ENCODE results near the gene PRKN.

PRKN gene

DNA sequence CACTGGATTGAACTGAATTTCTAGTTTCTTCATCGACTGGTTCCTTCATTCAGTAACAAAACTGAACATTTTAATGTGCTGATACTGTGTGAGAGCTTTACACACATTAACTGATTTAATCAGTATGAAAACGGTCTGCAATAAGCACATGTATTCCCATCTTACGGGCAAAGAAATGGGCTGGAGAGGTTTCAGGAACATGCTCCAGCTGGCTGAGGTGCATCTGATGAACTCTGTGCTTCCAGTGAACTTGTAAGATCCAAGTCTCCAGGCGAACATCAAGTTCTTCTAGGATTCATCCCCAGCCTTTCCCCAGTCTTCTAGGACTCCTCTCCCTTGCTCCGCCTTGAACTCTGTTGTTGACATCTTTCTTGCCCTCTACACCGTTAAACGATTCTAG is 1233.0 kb downstream of the PRKN start:
- DNase-seq (ENCODE audit: low read depth in 3 of 3): no peak

DNA sequence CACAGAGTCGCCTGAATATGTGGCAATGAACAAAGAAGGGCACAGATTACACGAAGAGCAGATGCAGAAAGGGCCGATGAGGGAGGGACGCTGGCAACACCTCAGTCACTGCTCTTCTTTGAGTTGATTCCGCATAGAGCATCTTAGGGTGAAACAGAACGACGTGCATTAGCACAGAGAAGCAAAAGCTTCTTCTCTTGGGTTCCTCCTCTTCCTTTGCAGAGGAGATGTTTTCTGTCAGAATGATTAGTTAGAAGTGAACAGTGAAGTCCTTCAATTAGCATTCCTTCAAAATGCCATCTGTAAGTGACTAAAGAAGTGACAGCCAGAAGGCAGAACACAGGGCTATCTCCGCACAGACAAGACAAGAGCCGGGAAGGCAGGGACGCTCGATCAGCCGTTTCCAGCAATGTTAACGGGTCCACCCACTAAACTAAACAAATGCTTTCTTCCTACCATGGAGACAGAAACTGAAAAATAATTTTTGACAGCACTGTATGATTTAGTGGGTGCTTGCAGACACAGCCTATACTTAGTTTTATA is 1233.9 kb downstream of the PRKN start:
- DNase-seq (ENCODE audit: low read depth in 3 of 3): no peak

DNA sequence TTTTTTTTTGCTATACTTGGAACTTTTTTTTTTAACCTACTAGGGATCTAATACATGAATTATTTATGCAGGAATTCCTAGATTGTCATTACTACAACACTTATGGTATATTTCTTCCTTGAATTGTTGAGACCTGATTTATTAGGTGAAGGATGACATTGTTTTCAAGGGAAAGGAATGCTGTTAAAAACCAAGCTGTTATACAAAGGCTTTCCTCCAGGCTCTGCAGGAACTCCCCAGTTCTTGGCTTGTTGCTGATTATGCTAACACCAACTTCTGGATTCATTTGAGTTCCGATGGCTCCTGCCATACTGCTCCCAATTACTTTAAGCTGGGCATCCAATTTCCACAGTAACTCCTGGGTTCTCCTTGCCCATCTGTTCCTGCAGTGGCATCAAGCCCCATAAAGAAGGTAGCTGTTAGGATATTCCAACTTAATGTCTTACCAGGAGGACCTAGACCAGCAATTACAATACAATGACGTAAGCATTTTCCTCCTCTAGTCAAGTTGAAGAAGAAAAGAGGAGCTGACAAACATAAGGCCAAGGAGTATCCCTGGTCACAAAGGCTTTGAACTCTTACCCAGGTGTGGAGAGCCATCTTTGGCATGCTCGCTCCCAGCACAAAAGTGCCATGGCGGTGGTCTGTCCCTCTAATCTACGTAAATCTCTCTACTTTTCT is 1237.8 kb downstream of the PRKN start:
- no peak for DNase-seq (ENCODE audit: low read depth in 3 of 3)

- DNase-seq (ENCODE audit: low read depth in 3 of 3): no peak
These were observed 1239.9 kb downstream of the PRKN start for GRCh38 chr6:161487694-161488093.

GRCh38 chr6:161487217-161487531 is 1240.4 kb downstream of the PRKN start:
- no peak for DNase-seq (ENCODE audit: low read depth in 3 of 3)

DNA sequence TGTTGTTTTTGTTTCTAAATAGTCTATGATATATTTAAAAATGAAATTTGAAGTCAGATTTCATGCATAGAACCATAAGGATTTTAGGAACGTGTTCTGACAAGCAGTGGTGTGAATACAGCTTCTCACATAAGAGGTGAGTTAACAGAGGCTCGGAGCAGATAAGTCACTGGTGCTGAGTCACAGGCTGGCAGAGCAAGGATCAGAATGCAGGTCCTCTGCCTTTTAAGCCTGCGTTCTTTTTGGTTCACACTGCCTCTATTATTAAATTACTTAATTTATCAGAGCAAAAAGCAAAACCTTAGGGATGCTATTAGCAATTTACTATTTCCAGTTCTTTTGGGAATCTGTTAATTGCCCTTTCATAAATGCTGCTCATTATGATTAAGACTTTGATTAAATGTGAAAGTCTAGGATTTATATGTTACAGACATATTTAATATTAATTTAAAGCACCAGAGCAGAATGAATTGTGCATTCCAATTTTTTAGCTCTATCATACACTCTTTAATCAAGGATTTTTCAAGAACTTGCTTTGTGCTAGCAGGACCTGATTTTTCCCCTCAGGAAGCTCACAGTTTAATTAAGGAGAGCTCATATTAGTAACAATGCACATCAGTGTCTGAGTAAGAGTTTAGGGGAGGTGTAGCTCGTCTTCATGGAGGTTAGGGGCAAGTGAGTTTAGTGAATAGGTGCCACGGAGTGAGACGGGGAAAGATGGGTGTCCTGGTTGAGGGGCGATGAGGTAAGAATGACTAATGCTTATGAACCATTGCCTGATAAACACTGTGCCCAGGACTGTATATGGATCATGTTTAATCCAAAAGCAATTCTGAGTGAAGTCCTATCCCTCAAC is 1241.0 kb downstream of the PRKN start:
- no peak for DNase-seq (ENCODE audit: low read depth in 3 of 3)

GRCh38 chr6:161482517-161482858 is 1245.1 kb downstream of the PRKN start:
- no peak for DNase-seq (ENCODE audit: low read depth in 3 of 3)

DNA sequence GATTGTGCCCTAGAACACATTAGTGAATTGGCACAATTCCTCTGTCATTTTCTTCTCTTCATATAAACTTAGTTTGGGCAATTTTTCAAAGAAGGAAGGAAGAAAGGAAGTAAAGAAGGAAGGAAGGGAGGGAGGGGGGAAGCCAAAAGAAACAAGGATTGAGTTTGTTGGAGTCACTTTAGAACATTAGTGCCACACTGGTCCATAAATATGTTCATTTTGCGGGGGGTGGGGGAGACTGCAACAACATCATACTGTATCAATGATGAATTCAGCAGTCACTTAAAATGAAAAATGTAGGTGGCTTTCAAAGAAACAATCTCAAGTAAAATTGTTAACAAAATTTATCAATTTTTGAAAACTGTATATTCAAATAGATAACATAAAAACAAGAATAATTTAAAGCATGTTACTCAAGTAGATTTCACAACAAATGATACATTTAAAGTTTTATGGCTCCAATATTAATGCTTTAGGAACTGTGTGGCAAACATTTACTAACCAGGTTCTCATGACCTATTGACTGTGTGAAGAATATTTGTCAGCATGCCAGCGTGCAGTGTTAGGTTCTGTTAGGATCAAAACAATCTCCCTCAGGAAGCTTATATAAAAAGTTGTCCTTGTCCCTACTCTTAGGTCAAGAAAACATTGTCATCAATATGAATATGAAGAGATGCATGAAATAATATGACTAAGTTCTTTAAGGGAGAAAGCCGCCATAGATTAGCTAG is 1245.6 kb downstream of the PRKN start:
- DNase-seq (ENCODE audit: low read depth in 3 of 3): no peak

DNA sequence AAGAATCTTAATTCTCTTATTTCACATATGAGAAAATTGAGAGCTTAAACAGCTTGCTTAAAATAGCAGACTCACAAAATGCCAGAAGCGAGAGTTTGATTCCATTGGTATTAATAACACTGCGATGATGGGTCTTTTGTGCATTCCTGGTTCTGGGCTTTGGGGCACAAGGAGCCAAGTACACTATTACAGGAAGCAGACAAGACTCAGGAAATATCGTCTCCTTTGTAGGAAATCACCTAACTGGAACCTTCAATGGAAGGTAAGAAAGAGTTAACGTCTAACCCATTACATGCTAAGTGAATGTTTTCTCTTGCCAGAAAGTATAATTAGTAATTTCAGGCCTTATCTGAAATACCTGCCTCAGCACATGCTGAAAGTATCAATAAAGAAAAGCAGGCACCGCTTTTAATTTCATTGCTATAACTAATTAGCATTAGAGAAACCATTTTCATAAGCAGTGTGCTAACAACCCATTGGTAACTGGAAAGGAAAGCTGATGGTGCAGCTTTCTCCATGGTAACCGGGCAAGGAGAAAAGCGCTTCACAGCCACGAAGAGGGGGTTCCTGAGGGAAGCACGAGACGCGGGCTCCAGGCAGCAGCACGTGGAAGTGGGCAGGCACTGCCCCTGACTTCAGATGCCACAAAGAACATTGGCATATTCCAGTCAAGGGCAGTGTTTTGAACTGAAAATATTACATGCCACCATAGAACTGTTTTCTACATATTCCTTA is 1247.0 kb downstream of the PRKN start:
- DNase-seq (ENCODE audit: low read depth in 3 of 3): no peak

DNA sequence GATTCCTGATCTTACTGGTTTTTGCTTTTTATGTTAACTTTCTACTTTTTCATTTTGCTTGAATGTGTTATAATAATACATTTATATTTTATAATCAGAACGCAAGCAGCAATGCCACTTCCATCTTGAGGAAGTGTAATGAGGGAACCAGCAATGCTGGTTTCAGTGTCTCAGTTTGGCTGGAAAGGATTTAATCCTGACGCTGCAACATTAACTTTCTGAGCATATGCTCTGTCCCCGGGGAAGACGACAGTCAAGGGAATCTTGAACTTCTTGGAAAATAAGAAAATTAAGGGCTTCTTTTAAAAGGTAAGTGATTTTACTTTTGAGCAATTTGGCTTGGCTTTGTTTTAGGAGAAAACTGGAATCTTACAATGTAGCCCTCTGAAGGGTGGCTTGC is 1248.2 kb downstream of the PRKN start:
- DNase-seq (ENCODE audit: low read depth in 3 of 3): no peak

- DNase-seq (ENCODE audit: low read depth in 3 of 3): no peak
These were observed 1249.6 kb downstream of the PRKN start for GRCh38 chr6:161477876-161478425.

DNA sequence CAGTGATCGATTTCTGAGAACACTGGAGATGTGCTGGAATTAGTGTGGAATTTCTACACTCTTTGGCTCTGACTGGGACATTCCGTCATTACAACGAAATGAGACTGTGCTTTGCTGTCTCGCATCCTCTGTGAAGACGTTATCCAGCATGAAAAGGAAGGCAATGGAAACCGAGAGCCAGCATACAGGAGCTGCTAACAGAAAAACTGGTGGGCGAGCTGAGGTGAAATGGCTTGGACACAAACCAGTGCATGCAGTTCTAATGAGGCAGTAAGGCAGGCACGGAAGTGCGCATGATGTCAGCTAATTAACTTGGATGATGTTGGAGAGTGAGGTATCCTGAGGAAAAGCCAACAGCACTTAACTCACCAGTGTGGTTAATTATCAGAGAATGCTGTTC is 1250.9 kb downstream of the PRKN start:
- DNase-seq (ENCODE audit: low read depth in 3 of 3): no peak

- DNase-seq (ENCODE audit: low read depth in 3 of 3): no peak
These were observed 1262.2 kb downstream of the PRKN start for GRCh38 chr6:161465403-161465802.

GRCh38 chr6:161463071-161463470 is 1264.5 kb downstream of the PRKN start:
- DNase-seq (ENCODE audit: low read depth in 3 of 3): no peak

- DNase-seq (ENCODE audit: low read depth in 3 of 3): no peak
These were observed 1265.4 kb downstream of the PRKN start for GRCh38 chr6:161462148-161462547.

GRCh38 chr6:161459008-161459615 is 1268.5 kb downstream of the PRKN start:
- DNase-seq (ENCODE audit: low read depth in 3 of 3): no peak

DNA sequence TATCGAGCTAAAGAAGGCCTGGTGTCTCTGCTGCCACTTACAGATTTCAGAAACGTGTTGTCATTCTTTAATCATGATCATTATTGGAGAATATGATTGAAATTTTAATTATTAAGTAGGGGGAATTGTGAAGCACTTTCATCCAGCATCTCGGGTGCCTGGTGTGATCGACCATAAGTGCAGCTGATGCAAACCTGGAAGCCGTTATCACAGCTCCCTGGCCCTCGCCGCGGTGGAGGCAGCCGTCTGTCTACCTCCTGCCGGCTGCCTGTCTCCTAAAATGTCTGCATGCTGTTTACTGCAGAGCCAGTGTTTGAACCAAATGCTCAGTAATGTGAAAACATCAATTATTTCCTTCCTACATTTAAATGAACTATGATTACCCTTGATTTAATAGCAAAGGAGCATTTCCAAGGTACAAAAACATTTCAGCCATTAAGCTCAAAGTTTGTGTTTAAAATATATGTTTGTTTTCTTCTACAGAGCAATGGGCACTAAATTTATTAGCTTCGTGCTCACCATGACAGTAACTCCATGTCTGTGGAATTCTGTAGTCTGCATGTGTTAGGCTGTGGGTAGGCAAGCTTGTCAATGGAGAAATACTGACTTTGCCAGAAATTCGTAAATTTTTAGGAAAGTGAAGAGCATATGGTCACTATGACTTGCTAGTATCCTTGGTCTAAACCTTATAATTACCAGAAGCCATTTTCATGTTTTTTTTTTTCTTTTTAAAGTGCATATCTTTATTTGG is 1269.2 kb downstream of the PRKN start:
- DNase-seq (ENCODE audit: low read depth in 3 of 3): no peak

DNA sequence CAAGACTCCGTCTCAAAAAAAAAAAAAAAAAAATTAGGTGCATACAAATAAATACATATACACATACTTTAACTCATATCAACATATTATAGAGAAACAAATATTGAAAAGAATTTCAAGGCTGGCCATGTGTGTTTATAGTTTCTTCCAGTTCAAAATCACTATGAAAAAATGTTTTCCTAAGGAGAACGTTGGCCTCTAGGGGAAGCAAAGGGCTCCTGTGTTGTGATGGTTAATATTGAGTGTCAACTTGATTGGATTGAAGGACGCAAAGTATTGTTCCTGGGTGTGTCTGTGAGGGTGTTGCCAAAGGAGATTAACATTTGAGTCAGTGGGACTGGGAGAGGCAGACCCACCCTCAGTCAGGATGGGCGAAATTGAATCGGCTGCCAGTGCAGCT is 1271.7 kb downstream of the PRKN start:
- no peak for DNase-seq (ENCODE audit: low read depth in 3 of 3)

DNA sequence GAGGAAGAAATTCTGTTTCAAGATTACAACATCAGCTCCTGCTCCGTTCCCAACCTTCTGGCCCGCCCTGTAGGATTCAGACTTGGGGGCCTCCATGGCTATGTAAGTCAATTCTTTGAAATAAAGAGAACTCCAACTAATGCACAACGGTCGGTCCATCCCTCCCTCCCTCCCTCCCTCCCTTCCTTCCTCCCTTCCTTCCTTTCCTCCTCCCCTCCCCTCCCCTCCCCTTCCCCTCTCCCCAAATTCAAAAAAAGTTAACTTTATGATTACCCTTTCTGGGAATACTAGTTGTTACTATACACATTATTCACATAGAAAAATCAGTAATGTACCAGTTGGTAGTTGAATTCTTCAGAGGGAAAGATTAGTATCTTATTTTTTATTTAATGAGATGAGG is 1274.0 kb downstream of the PRKN start:
- DNase-seq (ENCODE audit: low read depth in 3 of 3): no peak

GRCh38 chr6:161452241-161452640 is 1275.3 kb downstream of the PRKN start:
- DNase-seq (ENCODE audit: low read depth in 3 of 3): no peak

GRCh38 chr6:161449521-161449920 is 1278.0 kb downstream of the PRKN start:
- no peak for DNase-seq (ENCODE audit: low read depth in 3 of 3)
